GM12878 (cell line): ENCODE measurements around the gene CD3E. TPM values are rescaled to one million over a fixed set of nuclear protein-coding genes. Genes with fewer than 3 reads are reported as not detected.

Experiments used
- ATAC-seq: fragments of 200-7000 bp; cut with Tn5 transposase; 3 replicates; pipeline ENCODE4 v1.9.1; 2020; ENCODE audit warnings: mild to moderate bottlenecking, moderate library complexity
- BruUV-seq: library from RNA; stranded (reverse); fragments of 400-500 nt; replicated peaks from 2 replicates; lab custom pipeline; 2021; lab: Mats Ljungman, UMichigan
- CTCF ChIA-PET: fragments of 300-600 bp; sonication (Branson Sonifier 250); formaldehyde crosslinking; extraction: SDS; loops from one replicate; lab custom pipeline; 2021; ENCODE audit warnings: inconsistent platforms; lab: Yijun Ruan, JAX
- POLR2A ChIA-PET: fragments of 350-600 bp; formaldehyde crosslinking; extraction: SDS; loops from one replicate; lab custom pipeline; 2021; ENCODE audit warnings: inconsistent platforms; lab: Charles Lee
- RAD21 ChIA-PET: fragments of 300-600 bp; sonication (Branson Sonifier 250); formaldehyde crosslinking; loops from one replicate; lab custom pipeline; 2023; ENCODE audit warnings: antibody characterized with exemption; ENCODE audit not compliant: unreplicated experiment; lab: Charles Lee
- SMC1A ChIA-PET: fragments of 300-600 bp; sonication (Branson Sonifier 250); formaldehyde crosslinking; loops from one replicate; lab custom pipeline; 2023; ENCODE audit not compliant: unreplicated experiment, uncharacterized antibody; lab: Charles Lee
- DNase-seq: peaks from one replicate; pipeline ENCODE4 v3.0.0-alpha.2; 2011; ENCODE audit warnings: low read depth, low spot score
- FAIRE-seq: peaks from 3 replicates; lab custom pipeline; 2011; peaks lifted over from hg19 to GRCh38; lab: Jason Lieb, UNC
- H2AFZ ChIP-seq: 2 replicates; pipeline ENCODE4 v1.6.0; 2011; ENCODE audit warnings: low read depth, low read length, control low read depth; ENCODE audit not compliant: control insufficient read depth
- H3K27ac ChIP-seq: 2 replicates; pipeline ENCODE4 v1.5.1; 2011; ENCODE audit warnings: control low read depth; ENCODE audit not compliant: control insufficient read depth, insufficient read depth
- H3K27me3 ChIP-seq, 2 experiments: replicated peaks in 1 of 2; 2 replicates each; pipeline versions ENCODE4 v1.6.0 to v1.6.1; 2011; ENCODE audit warnings: low read length in 1 of 2; ENCODE audit not compliant: control insufficient read depth in 2 of 2, insufficient read depth in 2 of 2
- H3K36me3 ChIP-seq, 2 experiments: 2 replicates each; pipeline ENCODE4 v1.5.1; 2011; ENCODE audit warnings: low read length in 1 of 2; ENCODE audit not compliant: control insufficient read depth in 2 of 2, insufficient read depth in 2 of 2
- H3K4me1 ChIP-seq: 2 replicates; pipeline ENCODE4 v1.6.1; 2011; ENCODE audit warnings: mild to moderate bottlenecking, low read length, moderate library complexity, mixed read lengths; ENCODE audit not compliant: control insufficient read depth, insufficient read depth
- H3K4me2 ChIP-seq: 2 replicates; pipeline ENCODE4 v1.6.0; 2011; ENCODE audit warnings: control low read depth; ENCODE audit not compliant: control insufficient read depth, insufficient read depth
- H3K4me3 ChIP-seq: fragments of 200-600 bp; sonication (generic); 2 replicates; pipeline ENCODE4 v1.5.1; 2016
- H3K79me2 ChIP-seq: 2 replicates; pipeline ENCODE4 v1.6.0; 2011; ENCODE audit warnings: low read length; ENCODE audit not compliant: control insufficient read depth, insufficient read depth
- H3K9ac ChIP-seq: 2 replicates; pipeline ENCODE4 v1.8.0; 2011; ENCODE audit warnings: low read length, control low read depth, mixed read lengths; ENCODE audit not compliant: control insufficient read depth, insufficient read depth
- H3K9me3 ChIP-seq: replicated peaks from 3 replicates; pipeline ENCODE4 v1.5.1; 2011; ENCODE audit warnings: mild to moderate bottlenecking, low read length; ENCODE audit not compliant: control insufficient read depth, insufficient read depth
- H4K20me1 ChIP-seq: 2 replicates; pipeline ENCODE4 v1.6.0; 2011; ENCODE audit not compliant: control insufficient read depth, insufficient read depth
- CBX5 ChIP-seq: sonication (generic); IDR thresholded peaks from 2 replicates; pipeline ENCODE4 v1.6.1; 2016; ENCODE audit warnings: low read depth, moderate library complexity, mild to moderate bottlenecking, inconsistent platforms
- CHD1 ChIP-seq: IDR thresholded peaks from 2 replicates; pipeline ENCODE4 v1.6.1; 2012; ENCODE audit warnings: low read depth, low read length, improper control_type of control experiment
- E2F8 ChIP-seq: fragments of 450-650 bp; IDR thresholded peaks from 2 replicates; pipeline ENCODE4 v1.6.1; 2018; ENCODE audit warnings: mild to moderate bottlenecking, low read depth, moderate library complexity; ENCODE audit not compliant: partially characterized antibody
- GATAD2B ChIP-seq: fragments of 450-650 bp; conservative IDR thresholded peaks from 2 replicates; pipeline ENCODE4 v1.6.1; 2017; ENCODE audit warnings: low read depth, mild to moderate bottlenecking, moderate library complexity
- HDAC2 ChIP-seq: fragments of 200-600 bp; sonication (generic); IDR thresholded peaks from 2 replicates; pipeline ENCODE4 v1.6.1; 2017
- IRF3 ChIP-seq: fragments of 450-650 bp; IDR thresholded peaks from 2 replicates; pipeline ENCODE4 v1.6.1; 2014; ENCODE audit warnings: mild to moderate bottlenecking
- IRF4 ChIP-seq: IDR thresholded peaks from 2 replicates; pipeline ENCODE4 v1.6.1; 2011; ENCODE audit warnings: low read depth, low read length
- NRF1 ChIP-seq: conservative IDR thresholded peaks from 2 replicates; pipeline ENCODE4 v1.6.1; 2011; ENCODE audit warnings: mild to moderate bottlenecking, low read depth, low read length, improper control_type of control experiment
- RCOR1 ChIP-seq: conservative IDR thresholded peaks from 2 replicates; pipeline ENCODE4 v1.6.1; 2012; ENCODE audit warnings: low read depth, low read length, improper control_type of control experiment
- SKIL ChIP-seq: fragments of 450-650 bp; IDR thresholded peaks from 2 replicates; pipeline ENCODE4 v1.6.1; 2017; ENCODE audit warnings: mild to moderate bottlenecking, low read depth, inconsistent platforms; ENCODE audit not compliant: poor library complexity, severe bottlenecking
- SMC3 ChIP-seq: IDR thresholded peaks from 2 replicates; pipeline ENCODE4 v1.6.1; 2011; ENCODE audit warnings: low read length, improper control_type of control experiment, borderline replicate concordance
- SUZ12 ChIP-seq: fragments of 200-600 bp; sonication (generic); IDR thresholded peaks from one replicate; pipeline ENCODE4 v1.6.1; 2018; ENCODE audit warnings: antibody characterized with exemption, mild to moderate bottlenecking; ENCODE audit not compliant: unreplicated experiment
- ZNF274 ChIP-seq: IDR thresholded peaks from one replicate; pipeline ENCODE4 v1.8.0; 2011; ENCODE audit not compliant: insufficient read length, insufficient read depth
- ZSCAN29 ChIP-seq: fragments of 450-650 bp; IDR thresholded peaks from 2 replicates; pipeline ENCODE4 v1.6.1; 2017; ENCODE audit warnings: mild to moderate bottlenecking, moderate library complexity
- WGBS: methylation state at CpG from one replicate; pipeline ENCODE4 v1.1.6; 2016; ENCODE audit warnings: low lambda C conversion rate; ENCODE audit not compliant: insufficient replicate concordance, insufficient coverage; ENCODE audit errors: missing lambda C conversion rate; 5-methylcytosine and 5-hydroxymethylcytosine counted together
- in situ Hi-C: fragments of 300-500 bp; cut with MboI; formaldehyde crosslinking; loops from 9 replicates; pipeline ENCODE4 v1.14.3; 2018; ENCODE audit warnings: mixed read lengths
- intact Hi-C: fragments of 100-400 bp; cut with micrococcal nuclease; formaldehyde crosslinking; loops from one replicate; pipeline ENCODE4 v1.14.2; 2022; ENCODE audit not compliant: unreplicated experiment
- polyA plus RNA-seq, 11 experiments: library from polyadenylated mRNA; depleted of rRNA in 4 of 11; unstranded in 6 of 11; stranded (reverse) in 5 of 11; fragments of >200 nt; fragmentation: Nextera tagmentation in 4 of 11; fragmentation: Illumina TruSeq in 1 of 11; extraction: Ambion mirVana in 4 of 11; extraction: Trizol in 1 of 11; gene quantifications; 1 replicate in 1 of 11; 2 replicates in 10 of 11; pipeline versions ENCODE4 v1.2.1 to v1.2.3, GENCODE V29; 2011 to 2016; ENCODE audit warnings: inconsistent platforms in 2 of 11, missing spikeins in 2 of 11, low read depth in 1 of 11
- total RNA-seq, 4 experiments: library from RNA; depleted of rRNA in 3 of 4; stranded (reverse); fragments of >200 nt in 3 of 4; fragmentation: Illumina TruSeq in 1 of 4; extraction: Trizol in 1 of 4; gene quantifications; 2 replicates each; pipeline versions ENCODE4 v1.2.1 to v1.2.3, GENCODE V29; 2013 to 2021

The CD3E gene
- total and polyA plus RNA-seq, 10 of the 15 experiments (the other 5 are each of a cell fraction or from before 2014, with no cell fraction given): 0.10 to 17.3 (median 3.8) TPM

- Histone ChIP-seq H3K27ac (no peak overlapping the region), H3K27me3 (no peaks in the 10 kb centered on the region; a peak in 1 of 4 replicates), H3K4me1 (0 out of 2 replicates have a peak, but pooled peaks cover under 1% of the 10 kb centered on the region), H4K20me1 (no peaks in the 10 kb centered on the region), H3K9me3 (no peaks in the 10 kb centered on the region), H3K36me3 (no peaks in the 10 kb centered on the region), H3K9ac (no peak overlapping the region), H2AFZ (no peak overlapping the region), H3K79me2 (no peaks in the 10 kb centered on the region), H3K4me2 (no peak overlapping the region), H3K4me3 (no peak overlapping the region)
- BruUV-seq: no TSS peak
- DNase-seq (no peak), FAIRE-seq (no peak), ATAC-seq (0 out of 3 replicates have a peak, but pooled peaks have one; percentile 25)
- SMC1A ChIA-PET: no interaction called here
- TF ChIP-seq IRF3 (no peak), ZSCAN29 (no peak), SKIL (no peak), GATAD2B (no peak), SUZ12 (no peak), SMC3 (no peak), HDAC2 (no peak), NRF1 (no peak), CBX5 (no peak), ZNF274 (no peak), IRF4 (no peak), RCOR1 (no peak), E2F8 (no peak), CHD1 (no peak)
- in situ Hi-C loops: no loop called here
- 36% methylated on average over 2 of the region's 2 CpGs for whole genome bisulfite sequencing
- POLR2A ChIA-PET: no interaction called here
- intact Hi-C loops: no loop called here
- RAD21 ChIA-PET: no interaction called here
- CTCF ChIA-PET: interaction anchor here (0.6 kb wide), 1 partner anchor 73 kb away, joined by 4 read pairs; no protein-coding TSS in a partner anchor
Observed at GRCh38 chr11:118272001-118272400, 32.5 kb upstream of the CD3E start.
